ENCODE results near the gene DIAPH3. TPM values are rescaled to one million over a fixed set of nuclear protein-coding genes. Genes with fewer than 3 reads are reported as not detected.

Gene DIAPH3
- total and polyA plus RNA-seq, 4 experiments from 2014 or later: 0.03 TPM; not detected in 3

DNA sequence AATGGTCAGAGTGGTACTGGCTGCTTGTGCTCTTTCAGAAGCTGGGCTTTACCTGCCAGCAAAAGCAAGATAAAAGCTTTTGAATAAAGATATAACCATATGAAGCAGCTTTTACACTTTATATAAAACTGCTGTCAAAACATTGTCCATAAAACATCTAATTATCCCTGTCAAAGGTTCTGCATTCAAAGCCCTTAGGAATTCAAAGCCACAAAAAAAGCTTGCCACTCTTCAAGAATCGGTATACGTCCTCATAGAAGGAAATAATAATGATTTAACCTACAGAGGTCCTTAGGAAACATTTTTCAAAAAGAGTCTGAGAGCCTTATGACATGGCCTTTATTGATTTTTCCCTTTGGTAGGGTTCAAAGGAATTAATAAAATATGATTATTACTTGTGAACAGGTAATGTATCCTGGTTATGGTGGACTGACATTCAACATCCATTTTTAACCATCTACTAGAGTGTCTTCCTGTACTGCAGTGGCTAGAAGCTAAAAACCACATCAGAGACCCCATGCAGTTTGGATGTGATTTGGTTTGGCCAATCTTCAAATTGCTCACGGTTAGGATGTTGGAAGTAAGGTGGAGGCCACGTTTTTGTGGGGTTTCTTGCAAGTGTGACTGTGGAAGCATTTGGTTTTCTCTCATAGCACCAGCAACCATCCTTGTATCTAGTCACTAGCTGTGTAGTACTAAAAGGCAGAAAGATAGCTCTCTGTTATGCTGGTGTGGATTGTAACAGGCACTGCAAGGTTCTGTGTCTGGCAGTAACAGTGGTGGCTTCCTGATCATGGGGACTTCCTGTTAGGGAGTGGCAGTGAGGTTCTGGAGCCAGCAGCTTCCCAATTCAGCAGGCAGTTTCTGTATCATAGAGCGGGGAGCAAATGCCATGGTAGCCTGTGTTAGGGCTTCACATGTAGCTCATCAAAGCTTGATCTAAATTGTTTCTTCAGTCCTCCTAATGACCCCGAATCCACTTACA, 441.5 kb downstream of the DIAPH3 start:
- intact Hi-C loops (cut with micrococcal nuclease): no loop called here
- no peak for DNase-seq
- Histone ChIP-seq H3K4me1 (ENCODE audit: insufficient read depth, low read length) (peaks cover 9% of the 10 kb centered on the region), H3K4me3 (ENCODE audit: low read length in 2 of 2) (no peak overlapping the region), H3K36me3 (ENCODE audit: insufficient read depth, low read length) (no peaks in the 10 kb centered on the region), H3K27me3 (ENCODE audit: insufficient read depth, low read length) (no peaks in the 10 kb centered on the region), H3K27ac (ENCODE audit: low read depth, low read length) (no peak overlapping the region), H3K9me3 (ENCODE audit: control insufficient read depth in 1 of 2, low read length in 2 of 2) (no peaks in the 10 kb centered on the region)
- Mint-ChIP-seq H3K9me3 (no peaks in the 10 kb centered on the region), H3K4me3 (peak overlapping the region in 1 of 8 donors; percentile 23), H3K36me3 (no peaks in the 10 kb centered on the region), H3K27me3 (no peaks in the 10 kb centered on the region), H3K4me1 (peaks cover 8 to 17% (median 9%) of the 10 kb centered on the region in 4 donors), H3K27ac (peak overlapping the region in 5 of 7 donors; percentile 4 to 59 (median 45))
- POLR2A ChIA-PET (ENCODE audit: partially characterized antibody): no interaction called here
- CTCF ChIA-PET (ENCODE audit: partially characterized antibody): interaction anchor here (1.6 kb wide), 1 partner anchor 9 kb away, joined by 6 read pairs; no protein-coding TSS in a partner anchor

DNA sequence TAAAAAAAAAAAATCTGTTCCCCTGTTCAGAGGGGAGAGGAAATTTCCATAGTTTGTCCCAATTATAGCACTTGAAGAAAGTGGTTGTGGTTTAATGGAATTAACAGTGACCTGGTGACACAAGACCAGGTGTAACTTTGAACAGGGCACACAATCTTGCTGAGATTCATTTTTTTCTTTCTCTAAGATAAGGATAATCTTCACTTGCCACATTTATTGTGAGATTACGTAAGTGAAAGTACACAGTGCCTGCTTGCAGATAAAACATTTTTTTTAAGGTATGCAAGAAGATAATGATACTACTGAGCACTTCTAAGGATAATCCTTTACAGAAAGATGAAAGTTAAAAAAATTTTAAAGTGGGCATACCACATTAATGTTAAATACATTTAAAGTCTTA, 448.1 kb downstream of the DIAPH3 start:
- ChIA-PET POLR2A (ENCODE audit: partially characterized antibody) (no interaction called here), CTCF (ENCODE audit: partially characterized antibody) (interaction anchor here (1.4 kb wide), 1 partner anchor 17 kb away, joined by 3 read pairs; no protein-coding TSS in a partner anchor)
- H3K36me3 Mint-ChIP-seq: no peaks in the 10 kb centered on the region
- H3K4me1 ChIP-seq (ENCODE audit: insufficient read depth, low read length): no peaks in the 10 kb centered on the region
- H3K27ac Mint-ChIP-seq: no peak overlapping the region
- no peak for DNase-seq
- H3K36me3 ChIP-seq (ENCODE audit: insufficient read depth, low read length): no peaks in the 10 kb centered on the region
- no peaks in the 10 kb centered on the region for H3K4me1 Mint-ChIP-seq
- no peaks in the 10 kb centered on the region for H3K9me3 ChIP-seq (ENCODE audit: control insufficient read depth in 1 of 2, low read length in 2 of 2)
- no peaks in the 10 kb centered on the region for H3K27me3 ChIP-seq (ENCODE audit: insufficient read depth, low read length)
- H3K27me3 Mint-ChIP-seq: no peaks in the 10 kb centered on the region
- no peaks in the 10 kb centered on the region for H3K9me3 Mint-ChIP-seq
- no peak overlapping the region for H3K4me3 Mint-ChIP-seq
- no peak overlapping the region for H3K4me3 ChIP-seq (ENCODE audit: low read length in 2 of 2)
- no peak overlapping the region for H3K27ac ChIP-seq (ENCODE audit: low read depth, low read length)
- intact Hi-C loops (cut with micrococcal nuclease): no loop called here

DNA sequence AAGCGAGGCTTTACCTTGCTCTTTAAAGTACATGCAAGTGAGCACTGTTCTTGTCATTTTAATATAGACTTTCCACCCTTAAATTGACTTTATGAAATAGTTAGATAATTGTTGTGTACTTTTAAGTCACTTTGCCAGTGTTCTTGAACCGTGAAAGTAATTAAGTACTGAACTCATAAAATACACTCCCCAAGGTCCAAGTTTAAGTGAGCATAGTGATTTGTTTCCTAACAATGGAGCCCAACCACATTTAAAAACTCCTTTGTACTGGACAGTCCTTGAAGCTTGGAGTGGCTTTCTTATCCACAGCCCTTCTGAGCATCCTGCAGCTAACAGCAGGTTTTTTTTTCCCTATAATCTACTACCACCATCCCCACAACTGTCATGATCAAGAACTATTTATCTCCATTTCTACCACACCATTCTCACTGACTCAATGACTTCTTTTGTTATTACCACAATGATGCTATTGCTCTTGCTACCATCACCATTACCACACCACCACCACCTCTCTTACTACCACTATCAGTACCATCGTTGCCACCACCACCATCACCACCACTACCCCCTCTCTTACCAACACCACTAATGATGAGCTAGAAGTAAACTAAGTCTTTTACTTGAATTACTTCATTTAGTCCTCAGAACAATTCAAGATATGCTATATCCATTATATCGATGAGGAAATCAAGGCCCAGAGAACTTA, 452.6 kb downstream of the DIAPH3 start:
- H3K4me3 Mint-ChIP-seq: no peak overlapping the region
- Histone ChIP-seq H3K27ac (ENCODE audit: low read depth, low read length) (no peak overlapping the region), H3K4me3 (ENCODE audit: low read length in 2 of 2) (no peak overlapping the region), H3K9me3 (ENCODE audit: control insufficient read depth in 1 of 2, low read length in 2 of 2) (no peaks in the 10 kb centered on the region), H3K27me3 (ENCODE audit: insufficient read depth, low read length) (no peaks in the 10 kb centered on the region), H3K36me3 (ENCODE audit: insufficient read depth, low read length) (no peaks in the 10 kb centered on the region), H3K4me1 (ENCODE audit: insufficient read depth, low read length) (no peaks in the 10 kb centered on the region)
- no peaks in the 10 kb centered on the region for H3K36me3 Mint-ChIP-seq
- H3K9me3 Mint-ChIP-seq: peaks cover 0 to 2% (median 0%) of the 10 kb centered on the region in 8 donors
- no peaks in the 10 kb centered on the region for H3K4me1 Mint-ChIP-seq
- CTCF ChIA-PET (ENCODE audit: partially characterized antibody): interaction anchor here (1.1 to 1.6 kb wide), 2 partner anchors 29 to 33 kb away, joined by 3 read pairs; no protein-coding TSS in a partner anchor
- DNase-seq: no peak
- intact Hi-C loops (cut with micrococcal nuclease): no loop called here
- no peaks in the 10 kb centered on the region for H3K27me3 Mint-ChIP-seq
- POLR2A ChIA-PET (ENCODE audit: partially characterized antibody): no interaction called here
- no peak overlapping the region for H3K27ac Mint-ChIP-seq

GRCh38 chr13:59710416-59710815, 453.3 kb downstream of the DIAPH3 start:
- no peak overlapping the region for H3K27ac ChIP-seq (ENCODE audit: low read depth, low read length)
- no peaks in the 10 kb centered on the region for H3K36me3 Mint-ChIP-seq
- intact Hi-C loops (cut with micrococcal nuclease): no loop called here
- no peak overlapping the region for H3K4me3 ChIP-seq (ENCODE audit: low read length in 2 of 2)
- no peaks in the 10 kb centered on the region for H3K9me3 ChIP-seq (ENCODE audit: control insufficient read depth in 1 of 2, low read length in 2 of 2)
- ChIA-PET CTCF (ENCODE audit: partially characterized antibody) (interaction anchor here (1.1 kb wide), 1 partner anchor 28 kb away, joined by 3 read pairs; no protein-coding TSS in a partner anchor), POLR2A (ENCODE audit: partially characterized antibody) (no interaction called here)
- no peak for DNase-seq
- no peak overlapping the region for H3K4me3 Mint-ChIP-seq
- H3K4me1 Mint-ChIP-seq: no peaks in the 10 kb centered on the region
- H3K36me3 ChIP-seq (ENCODE audit: insufficient read depth, low read length): no peaks in the 10 kb centered on the region
- no peak overlapping the region for H3K27ac Mint-ChIP-seq
- H3K4me1 ChIP-seq (ENCODE audit: insufficient read depth, low read length): no peaks in the 10 kb centered on the region
- no peaks in the 10 kb centered on the region for H3K27me3 ChIP-seq (ENCODE audit: insufficient read depth, low read length)
- peaks cover 0 to 2% (median 0%) of the 10 kb centered on the region in 8 donors for H3K9me3 Mint-ChIP-seq
- H3K27me3 Mint-ChIP-seq: no peaks in the 10 kb centered on the region

- Mint-ChIP-seq H3K27ac (no peak overlapping the region), H3K9me3 (peaks cover 0 to 2% (median 0%) of the 10 kb centered on the region in 8 donors), H3K36me3 (no peaks in the 10 kb centered on the region), H3K4me1 (no peaks in the 10 kb centered on the region), H3K4me3 (no peak overlapping the region), H3K27me3 (no peaks in the 10 kb centered on the region)
- ChIA-PET POLR2A (ENCODE audit: partially characterized antibody) (no interaction called here), CTCF (ENCODE audit: partially characterized antibody) (no interaction called here)
- H3K27me3 ChIP-seq (ENCODE audit: insufficient read depth, low read length): no peaks in the 10 kb centered on the region
- H3K27ac ChIP-seq (ENCODE audit: low read depth, low read length): no peak overlapping the region
- H3K9me3 ChIP-seq (ENCODE audit: control insufficient read depth in 1 of 2, low read length in 2 of 2): no peaks in the 10 kb centered on the region
- intact Hi-C loops (cut with micrococcal nuclease): no loop called here
- DNase-seq: no peak
- no peaks in the 10 kb centered on the region for H3K36me3 ChIP-seq (ENCODE audit: insufficient read depth, low read length)
- no peaks in the 10 kb centered on the region for H3K4me1 ChIP-seq (ENCODE audit: insufficient read depth, low read length)
- no peak overlapping the region for H3K4me3 ChIP-seq (ENCODE audit: low read length in 2 of 2)
These were observed 457.4 kb downstream of the DIAPH3 start for GRCh38 chr13:59706101-59706976.

DNA sequence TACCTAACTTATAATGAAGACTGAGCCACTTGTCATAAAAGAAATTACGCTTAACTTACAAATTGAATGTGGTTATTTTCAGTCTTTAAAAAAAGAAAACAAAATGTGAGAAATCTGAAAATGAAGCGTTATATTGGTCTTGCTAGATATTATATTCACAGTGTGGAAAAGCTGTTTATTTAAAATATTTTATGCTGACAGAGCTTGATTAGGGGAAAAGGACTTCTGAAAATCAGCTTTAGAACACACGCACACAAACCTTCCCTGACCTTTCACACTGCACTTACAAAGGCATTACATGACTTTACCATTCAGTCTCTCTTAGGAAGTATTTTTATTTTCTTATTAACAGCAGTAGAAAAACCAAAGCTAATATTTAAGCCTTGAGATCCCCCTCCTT, 461.5 kb downstream of the DIAPH3 start:
- Histone ChIP-seq H3K4me1 (ENCODE audit: insufficient read depth, low read length) (no peaks in the 10 kb centered on the region), H3K4me3 (ENCODE audit: low read length in 2 of 2) (no peak overlapping the region), H3K27me3 (ENCODE audit: insufficient read depth, low read length) (no peaks in the 10 kb centered on the region), H3K27ac (ENCODE audit: low read depth, low read length) (no peak overlapping the region), H3K36me3 (ENCODE audit: insufficient read depth, low read length) (no peaks in the 10 kb centered on the region), H3K9me3 (ENCODE audit: control insufficient read depth in 1 of 2, low read length in 2 of 2) (no peaks in the 10 kb centered on the region)
- no peak overlapping the region for H3K4me3 Mint-ChIP-seq
- no peaks in the 10 kb centered on the region for H3K27me3 Mint-ChIP-seq
- DNase-seq: no peak
- POLR2A ChIA-PET (ENCODE audit: partially characterized antibody): no interaction called here
- H3K4me1 Mint-ChIP-seq: no peaks in the 10 kb centered on the region
- no peaks in the 10 kb centered on the region for H3K9me3 Mint-ChIP-seq
- CTCF ChIA-PET (ENCODE audit: partially characterized antibody): interaction anchor here (1.1 kb wide), 1 partner anchor 23 kb away, joined by 3 read pairs; no protein-coding TSS in a partner anchor
- intact Hi-C loops (cut with micrococcal nuclease): no loop called here
- no peak overlapping the region for H3K27ac Mint-ChIP-seq
- H3K36me3 Mint-ChIP-seq: no peaks in the 10 kb centered on the region

All from CD4-positive, alpha-beta memory T cell (primary cell).